Liver (tissue), 2 donors: ENCODE measurements around the gene MED27.

Experiments used
- TAF1 ChIP-seq: conservative IDR thresholded peaks from 2 replicates; pipeline ENCODE4 v1.6.1; 2016; ENCODE audit warnings: antibody characterized with exemption, mild to moderate bottlenecking
- YY1 ChIP-seq: IDR thresholded peaks from 2 replicates; pipeline ENCODE4 v1.6.1; 2016; ENCODE audit warnings: antibody characterized with exemption, mild to moderate bottlenecking
- donor health status: healthy.

- no peak for TF ChIP-seq YY1
- TF ChIP-seq TAF1, result no peak
Observed at GRCh38 chr9:131899296-131900228, 180.1 kb downstream of the MED27 start.
